ENCODE data around the gene WDR35. TPM values are rescaled to one million over a fixed set of nuclear protein-coding genes. Genes with fewer than 3 reads are reported as not detected.

WDR35 gene
- total RNA-seq, 1 donor from 2014 or later, result 6.4 TPM

- Mint-ChIP-seq H3K27ac (ENCODE audit: unreplicated experiment) (no peak overlapping the region), H3K4me3 (ENCODE audit: unreplicated experiment) (no peak overlapping the region), H3K9me3 (ENCODE audit: unreplicated experiment) (no peaks in the 10 kb centered on the region), H3K27me3 (ENCODE audit: unreplicated experiment) (peaks cover 5% of the 10 kb centered on the region), H3K4me1 (ENCODE audit: low read depth, unreplicated experiment) (no peaks in the 10 kb centered on the region), H3K36me3 (ENCODE audit: unreplicated experiment) (no peaks in the 10 kb centered on the region)
- TF ChIP-seq CTCF (IDR thresholded peaks at IDR 0.05; ENCODE audit: partially characterized antibody, unreplicated experiment), result no peak
- DNase-seq, result no peak
Measured at GRCh38 chr2:19870792-19871191, 119.1 kb downstream of the WDR35 start.

GRCh38 chr2:19868701-19869580, 121.0 kb downstream of the WDR35 start:
- H3K27me3 Mint-ChIP-seq (ENCODE audit: unreplicated experiment), result peaks cover 5% of the 10 kb centered on the region
- no peak for TF ChIP-seq CTCF (IDR thresholded peaks at IDR 0.05; ENCODE audit: partially characterized antibody, unreplicated experiment)
- DNase-seq, result peak; percentile 37
- H3K27ac Mint-ChIP-seq (ENCODE audit: unreplicated experiment), result no peak overlapping the region
- H3K36me3 Mint-ChIP-seq (ENCODE audit: unreplicated experiment), result no peaks in the 10 kb centered on the region
- peaks cover 2% of the 10 kb centered on the region for H3K4me1 Mint-ChIP-seq (ENCODE audit: low read depth, unreplicated experiment)
- peak overlapping the region; percentile 85 for H3K4me3 Mint-ChIP-seq (ENCODE audit: unreplicated experiment)
- no peaks in the 10 kb centered on the region for H3K9me3 Mint-ChIP-seq (ENCODE audit: unreplicated experiment)

GRCh38 chr2:19868224-19868623, 121.7 kb downstream of the WDR35 start:
- TF ChIP-seq CTCF (IDR thresholded peaks at IDR 0.05; ENCODE audit: partially characterized antibody, unreplicated experiment), result no peak
- H3K9me3 Mint-ChIP-seq (ENCODE audit: unreplicated experiment), result no peaks in the 10 kb centered on the region
- no peak overlapping the region for H3K27ac Mint-ChIP-seq (ENCODE audit: unreplicated experiment)
- H3K4me1 Mint-ChIP-seq (ENCODE audit: low read depth, unreplicated experiment), result peaks cover 2% of the 10 kb centered on the region
- peak overlapping the region; percentile 69 for H3K4me3 Mint-ChIP-seq (ENCODE audit: unreplicated experiment)
- H3K36me3 Mint-ChIP-seq (ENCODE audit: unreplicated experiment), result no peaks in the 10 kb centered on the region
- DNase-seq, result no peak
- peaks cover 5% of the 10 kb centered on the region for H3K27me3 Mint-ChIP-seq (ENCODE audit: unreplicated experiment)

GRCh38 chr2:19866771-19867170, 123.1 kb downstream of the WDR35 start:
- TF ChIP-seq CTCF (IDR thresholded peaks at IDR 0.05; ENCODE audit: partially characterized antibody, unreplicated experiment), result no peak
- no peak for DNase-seq
- Mint-ChIP-seq H3K27ac (ENCODE audit: unreplicated experiment) (no peak overlapping the region), H3K4me3 (ENCODE audit: unreplicated experiment) (no peak overlapping the region), H3K36me3 (ENCODE audit: unreplicated experiment) (no peaks in the 10 kb centered on the region), H3K9me3 (ENCODE audit: unreplicated experiment) (no peaks in the 10 kb centered on the region), H3K4me1 (ENCODE audit: low read depth, unreplicated experiment) (peaks cover 2% of the 10 kb centered on the region), H3K27me3 (ENCODE audit: unreplicated experiment) (peaks cover 7% of the 10 kb centered on the region)

GRCh38 chr2:19865151-19865550, 124.8 kb downstream of the WDR35 start:
- TF ChIP-seq CTCF (IDR thresholded peaks at IDR 0.05; ENCODE audit: partially characterized antibody, unreplicated experiment), result no peak
- Mint-ChIP-seq H3K36me3 (ENCODE audit: unreplicated experiment) (no peaks in the 10 kb centered on the region), H3K4me3 (ENCODE audit: unreplicated experiment) (no peak overlapping the region), H3K9me3 (ENCODE audit: unreplicated experiment) (no peaks in the 10 kb centered on the region), H3K4me1 (ENCODE audit: low read depth, unreplicated experiment) (peaks cover 2% of the 10 kb centered on the region), H3K27ac (ENCODE audit: unreplicated experiment) (no peak overlapping the region), H3K27me3 (ENCODE audit: unreplicated experiment) (peaks cover 9% of the 10 kb centered on the region)
- DNase-seq, result no peak
